Measurements from ENCODE around the gene KIDINS220. TPM values are rescaled to one million over a fixed set of nuclear protein-coding genes. Genes with fewer than 3 reads are reported as not detected.

KIDINS220 gene
- total RNA-seq, 4 donors from 2014 or later = 65.8 to 78.1 (median 73.6) TPM

GRCh38 chr2:8750221-8750620 lies 87.2 kb downstream of the KIDINS220 start:
- no peak overlapping the region for H3K4me3 ChIP-seq
- DNase-seq (ENCODE audit: extremely low spot score) = no peak
- no peaks in the 10 kb centered on the region for H3K27me3 ChIP-seq
- intact Hi-C loops (cut with DNase I) = no loop called here
- no peak overlapping the region for H3K27ac ChIP-seq (replicated peaks in 1 of 4)
- peaks cover 0 to 24% (median 19%) of the 10 kb centered on the region in 4 donors for H3K4me1 ChIP-seq
- no peaks in the 10 kb centered on the region for H3K9me3 ChIP-seq
- WGBS = 92% methylated on average over 7 of the region's 7 CpGs
- peaks cover 0 to 45% (median 24%) of the 10 kb centered on the region in 4 donors for H3K36me3 ChIP-seq
- TF ChIP-seq EP300 (IDR thresholded peaks at IDR 0.05) (no peak), POLR2A (IDR thresholded peaks at IDR 0.05; ENCODE audit: low read depth) (no peak), POLR2AphosphoS5 (IDR thresholded peaks at IDR 0.05) (no peak), CTCF (IDR thresholded peaks at IDR 0.05) (no peak)

- Histone ChIP-seq H3K4me1 (no peaks in the 10 kb centered on the region), H3K4me3 (no peak overlapping the region), H3K36me3 (peaks cover 0 to 68% (median 35%) of the 10 kb centered on the region in 4 donors), H3K9me3 (no peaks in the 10 kb centered on the region), H3K27me3 (no peaks in the 10 kb centered on the region), H3K27ac (replicated peaks in 1 of 4) (no peak overlapping the region)
- TF ChIP-seq POLR2A (IDR thresholded peaks at IDR 0.05; ENCODE audit: low read depth) (no peak), POLR2AphosphoS5 (IDR thresholded peaks at IDR 0.05) (no peak), CTCF (IDR thresholded peaks at IDR 0.05) (no peak), EP300 (IDR thresholded peaks at IDR 0.05) (no peak)
- DNase-seq (ENCODE audit: extremely low spot score) = no peak
- WGBS = 97% methylated on average over 6 of the region's 6 CpGs
- intact Hi-C loops (cut with DNase I) = no loop called here
Observed at GRCh38 chr2:8743261-8743660, 94.2 kb downstream of the KIDINS220 start.

- 92% methylated on average over 4 of the region's 4 CpGs for WGBS
- no peak for DNase-seq (ENCODE audit: extremely low spot score)
- intact Hi-C loops (cut with DNase I) = no loop called here
- Histone ChIP-seq H3K36me3 (peaks cover 0 to 72% (median 38%) of the 10 kb centered on the region in 4 donors), H3K9me3 (no peaks in the 10 kb centered on the region), H3K27ac (replicated peaks in 1 of 4) (no peak overlapping the region), H3K27me3 (no peaks in the 10 kb centered on the region), H3K4me3 (no peak overlapping the region), H3K4me1 (no peaks in the 10 kb centered on the region)
- TF ChIP-seq POLR2A (IDR thresholded peaks at IDR 0.05; ENCODE audit: low read depth) (no peak), POLR2AphosphoS5 (IDR thresholded peaks at IDR 0.05) (no peak), CTCF (IDR thresholded peaks at IDR 0.05) (no peak), EP300 (IDR thresholded peaks at IDR 0.05) (no peak)
Observed at GRCh38 chr2:8740136-8740535, 97.3 kb downstream of the KIDINS220 start.

- intact Hi-C loops (cut with DNase I) = no loop called here
- 94% methylated on average over 2 of the region's 2 CpGs for WGBS
- Histone ChIP-seq H3K9me3 (no peaks in the 10 kb centered on the region), H3K4me3 (no peak overlapping the region), H3K27me3 (no peaks in the 10 kb centered on the region), H3K4me1 (no peaks in the 10 kb centered on the region), H3K36me3 (peaks cover 16 to 77% (median 50%) of the 10 kb centered on the region in 4 donors), H3K27ac (replicated peaks in 1 of 4) (no peak overlapping the region)
- TF ChIP-seq CTCF (IDR thresholded peaks at IDR 0.05) (no peak), POLR2A (IDR thresholded peaks at IDR 0.05; ENCODE audit: low read depth) (no peak), EP300 (IDR thresholded peaks at IDR 0.05) (no peak), POLR2AphosphoS5 (IDR thresholded peaks at IDR 0.05) (no peak)
- DNase-seq (ENCODE audit: extremely low spot score) = no peak
Observed at GRCh38 chr2:8737571-8738175, 99.7 kb downstream of the KIDINS220 start.

GRCh38 chr2:8732601-8733000 lies 104.8 kb downstream of the KIDINS220 start:
- WGBS = 96% methylated on average over 10 of the region's 10 CpGs
- Histone ChIP-seq H3K4me1 (no peaks in the 10 kb centered on the region), H3K27ac (replicated peaks in 1 of 4) (no peak overlapping the region), H3K9me3 (no peaks in the 10 kb centered on the region), H3K27me3 (no peaks in the 10 kb centered on the region), H3K4me3 (no peak overlapping the region), H3K36me3 (peaks cover 41 to 100% (median 80%) of the 10 kb centered on the region in 4 donors)
- intact Hi-C loops (cut with DNase I) = no loop called here
- TF ChIP-seq POLR2A (IDR thresholded peaks at IDR 0.05; ENCODE audit: low read depth) = no peak
- no peak for DNase-seq (ENCODE audit: extremely low spot score)
